ENCODE measurements around the gene EPM2A.

GRCh38 chr6:145632971-145633370 is 102.3 kb downstream of the EPM2A start:
- no peak for TF ChIP-seq CTCF (conservative IDR thresholded peaks at IDR 0.05)
- no peak for TF ChIP-seq EZH2 (IDR thresholded peaks at IDR 0.05; ENCODE audit: low read depth)
